DOHH2 (cell line): ENCODE measurements around the gene TMEM82.

Experiments used
- H3F3A ChIP-seq: fragments of 200-600 bp; sonication (generic), shearing (Covaris generic); 2 replicates; pipeline ENCODE4 v1.6.0; 2016; ENCODE audit warnings: antibody characterized with exemption, mild to moderate bottlenecking; ENCODE audit not compliant: control insufficient read depth, insufficient read depth
- H3K27ac ChIP-seq: fragments of 200-600 bp; sonication (generic); 2 replicates; pipeline ENCODE4 v1.5.1; 2014; ENCODE audit warnings: low read depth, mild to moderate bottlenecking, low read length, moderate library complexity
- H3K27me3 ChIP-seq: fragments of 200-600 bp; sonication (generic); 2 replicates; pipeline ENCODE4 v1.6.1; 2014; ENCODE audit warnings: mild to moderate bottlenecking, low read length, mixed read lengths; ENCODE audit not compliant: control insufficient read depth
- H3K36me3 ChIP-seq: fragments of 200-600 bp; sonication (generic); 2 replicates; pipeline ENCODE4 v1.6.1; 2014; ENCODE audit warnings: mild to moderate bottlenecking, low read length, moderate library complexity, mixed read lengths; ENCODE audit not compliant: control insufficient read depth
- H3K4me1 ChIP-seq: fragments of 200-600 bp; sonication (generic); 2 replicates; pipeline ENCODE4 v1.6.1; 2014; ENCODE audit warnings: mild to moderate bottlenecking, low read length, mixed read lengths; ENCODE audit not compliant: control insufficient read depth
- H3K4me2 ChIP-seq: fragments of 200-600 bp; sonication (generic); 2 replicates; pipeline ENCODE4 v1.6.0; 2014; ENCODE audit warnings: mild to moderate bottlenecking, low read length, moderate library complexity
- H3K4me3 ChIP-seq: fragments of 200-600 bp; sonication (generic); 2 replicates; pipeline ENCODE4 v1.5.1; 2014; ENCODE audit warnings: mild to moderate bottlenecking, low read length, mixed read lengths
- H3K79me2 ChIP-seq: fragments of 200-600 bp; sonication (generic); 2 replicates; pipeline ENCODE4 v1.6.1; 2014; ENCODE audit warnings: mild to moderate bottlenecking, low read length, mixed read lengths; ENCODE audit not compliant: control insufficient read depth
- H3K9me2 ChIP-seq: fragments of 200-600 bp; sonication (generic); replicated peaks from 2 replicates; pipeline ENCODE4 v1.6.1; 2014; ENCODE audit warnings: mild to moderate bottlenecking, low read length, mixed read lengths; ENCODE audit not compliant: control insufficient read depth
- H3K9me3 ChIP-seq: fragments of 200-600 bp; sonication (generic); 2 replicates; pipeline ENCODE4 v1.6.1; 2014; ENCODE audit warnings: antibody characterized with exemption, low read length, mixed read lengths; ENCODE audit not compliant: control insufficient read depth, insufficient read depth
- H4K20me1 ChIP-seq: fragments of 200-600 bp; sonication (generic); 2 replicates; pipeline ENCODE4 v1.6.0; 2014; ENCODE audit warnings: low read depth, mild to moderate bottlenecking, antibody characterized with exemption, low read length, moderate library complexity; ENCODE audit not compliant: control insufficient read depth, insufficient read depth
- EZH2phosphoT487 ChIP-seq: fragments of 200-600 bp; sonication (generic); IDR thresholded peaks from 2 replicates; pipeline ENCODE4 v1.6.1; 2017; ENCODE audit warnings: borderline replicate concordance, mild to moderate bottlenecking, antibody characterized with exemption, low read length, moderate library complexity, mixed read lengths
- TF ChIP-seq, protein P1 (sequence below): fragments of 200-600 bp; sonication (generic); IDR thresholded peaks from one replicate; pipeline ENCODE4 v1.5.1; 2014; ENCODE audit warnings: antibody characterized with exemption, mild to moderate bottlenecking, low read depth, low read length; ENCODE audit not compliant: poor library complexity, severe bottlenecking

TMEM82 gene

DNA sequence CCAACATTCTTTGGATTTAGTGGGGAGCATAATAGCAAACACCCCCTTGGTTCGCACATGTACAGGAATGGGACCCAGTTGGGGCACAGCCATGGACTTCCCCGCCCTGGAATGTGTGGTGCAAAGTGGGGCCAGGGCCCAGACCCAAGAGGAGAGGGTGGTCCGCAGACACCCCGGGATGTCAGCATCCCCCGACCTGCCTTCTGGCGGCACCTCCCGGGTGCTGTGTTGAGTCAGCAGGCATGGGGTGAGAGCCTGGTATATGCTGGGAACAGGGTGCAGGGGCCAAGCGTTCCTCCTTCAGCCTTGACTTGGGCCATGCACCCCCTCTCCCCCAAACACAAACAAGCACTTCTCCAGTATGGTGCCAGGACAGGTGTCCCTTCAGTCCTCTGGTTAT lies 43.4 kb downstream of the TMEM82 start:
- no peaks in the 10 kb centered on the region for H3K9me2 ChIP-seq
- no peak overlapping the region for H3K4me3 ChIP-seq
- no peaks in the 10 kb centered on the region for H3K9me3 ChIP-seq
- TF ChIP-seq EZH2phosphoT487: no peak
- TF ChIP-seq, protein P1, sequence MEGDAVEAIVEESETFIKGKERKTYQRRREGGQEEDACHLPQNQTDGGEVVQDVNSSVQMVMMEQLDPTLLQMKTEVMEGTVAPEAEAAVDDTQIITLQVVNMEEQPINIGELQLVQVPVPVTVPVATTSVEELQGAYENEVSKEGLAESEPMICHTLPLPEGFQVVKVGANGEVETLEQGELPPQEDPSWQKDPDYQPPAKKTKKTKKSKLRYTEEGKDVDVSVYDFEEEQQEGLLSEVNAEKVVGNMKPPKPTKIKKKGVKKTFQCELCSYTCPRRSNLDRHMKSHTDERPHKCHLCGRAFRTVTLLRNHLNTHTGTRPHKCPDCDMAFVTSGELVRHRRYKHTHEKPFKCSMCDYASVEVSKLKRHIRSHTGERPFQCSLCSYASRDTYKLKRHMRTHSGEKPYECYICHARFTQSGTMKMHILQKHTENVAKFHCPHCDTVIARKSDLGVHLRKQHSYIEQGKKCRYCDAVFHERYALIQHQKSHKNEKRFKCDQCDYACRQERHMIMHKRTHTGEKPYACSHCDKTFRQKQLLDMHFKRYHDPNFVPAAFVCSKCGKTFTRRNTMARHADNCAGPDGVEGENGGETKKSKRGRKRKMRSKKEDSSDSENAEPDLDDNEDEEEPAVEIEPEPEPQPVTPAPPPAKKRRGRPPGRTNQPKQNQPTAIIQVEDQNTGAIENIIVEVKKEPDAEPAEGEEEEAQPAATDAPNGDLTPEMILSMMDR: no peak
- H3K4me2 ChIP-seq: no peak overlapping the region
- H3F3A ChIP-seq: no peaks in the 10 kb centered on the region
- no peaks in the 10 kb centered on the region for H3K79me2 ChIP-seq
- no peaks in the 10 kb centered on the region for H4K20me1 ChIP-seq
- H3K27ac ChIP-seq: no peak overlapping the region
- no peaks in the 10 kb centered on the region for H3K27me3 ChIP-seq
- peaks cover 5% of the 10 kb centered on the region; the same call in 1 of the 2 replicates for H3K4me1 ChIP-seq
- no peaks in the 10 kb centered on the region for H3K36me3 ChIP-seq

DNA sequence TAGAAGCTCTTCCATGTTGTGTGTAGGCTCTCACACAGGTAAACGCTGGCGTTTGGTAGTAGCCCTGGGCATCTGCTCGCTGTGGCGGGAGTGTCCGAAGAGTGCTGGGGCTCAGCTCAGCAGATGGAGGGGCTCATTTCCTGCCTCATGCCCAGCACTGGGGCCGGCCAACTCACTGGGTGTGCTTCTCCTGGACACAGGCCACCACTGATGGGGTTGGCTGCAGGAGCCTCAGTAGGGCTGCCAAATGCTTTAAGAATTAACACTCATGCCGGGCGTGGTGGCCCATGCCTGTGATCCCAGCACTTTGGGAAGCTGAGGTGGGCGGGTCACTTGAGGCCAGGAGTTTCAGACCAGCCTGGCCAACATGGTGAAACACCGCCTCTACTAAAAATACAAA lies 44.3 kb downstream of the TMEM82 start:
- Histone ChIP-seq H3K4me2 (no peak overlapping the region), H3K36me3 (no peaks in the 10 kb centered on the region), H3K27ac (no peak overlapping the region)

GRCh38 chr1:15788624-15789301 lies 46.5 kb downstream of the TMEM82 start:
- H3K4me2 ChIP-seq: no peak overlapping the region
- TF ChIP-seq EZH2phosphoT487: no peak
- TF ChIP-seq, protein P1: no peak

More for the DNA sequence above, 44.3 kb downstream of the TMEM82 start:
- Histone ChIP-seq H3K9me3 (no peaks in the 10 kb centered on the region), H3K79me2 (no peaks in the 10 kb centered on the region), H3F3A (no peaks in the 10 kb centered on the region), H3K27me3 (no peaks in the 10 kb centered on the region), H3K4me3 (no peak overlapping the region), H3K4me1 (peaks cover 5% of the 10 kb centered on the region; the same call in 1 of the 2 replicates), H4K20me1 (no peaks in the 10 kb centered on the region), H3K9me2 (no peaks in the 10 kb centered on the region)
- TF ChIP-seq, protein P1: no peak
- no peak for TF ChIP-seq EZH2phosphoT487

More at GRCh38 chr1:15788624-15789301, 46.5 kb downstream of the TMEM82 start:
- H3K9me3 ChIP-seq: no peaks in the 10 kb centered on the region
- H3K4me3 ChIP-seq: no peak overlapping the region
- no peaks in the 10 kb centered on the region for H4K20me1 ChIP-seq
- H3K4me1 ChIP-seq: peaks cover 5% of the 10 kb centered on the region; the same call in 1 of the 2 replicates
- H3K79me2 ChIP-seq: no peaks in the 10 kb centered on the region
- no peaks in the 10 kb centered on the region for H3K36me3 ChIP-seq
- H3K9me2 ChIP-seq: no peaks in the 10 kb centered on the region
- no peaks in the 10 kb centered on the region for H3K27me3 ChIP-seq
- H3K27ac ChIP-seq: no peak overlapping the region
- H3F3A ChIP-seq: no peaks in the 10 kb centered on the region
